Skeletal muscle cell (primary cell): ENCODE data around the gene KIAA1671.

Source experiments
- DNase-seq: peaks from one replicate; pipeline ENCODE4 v3.0.0-alpha.2; 2010; ENCODE audit warnings: low read depth
- H3K4me3 ChIP-seq: 2 replicates; pipeline ENCODE4 v1.5.1; 2011; ENCODE audit warnings: low read depth, mild to moderate bottlenecking, control low read depth, low read length, moderate library complexity

The KIAA1671 gene

DNA sequence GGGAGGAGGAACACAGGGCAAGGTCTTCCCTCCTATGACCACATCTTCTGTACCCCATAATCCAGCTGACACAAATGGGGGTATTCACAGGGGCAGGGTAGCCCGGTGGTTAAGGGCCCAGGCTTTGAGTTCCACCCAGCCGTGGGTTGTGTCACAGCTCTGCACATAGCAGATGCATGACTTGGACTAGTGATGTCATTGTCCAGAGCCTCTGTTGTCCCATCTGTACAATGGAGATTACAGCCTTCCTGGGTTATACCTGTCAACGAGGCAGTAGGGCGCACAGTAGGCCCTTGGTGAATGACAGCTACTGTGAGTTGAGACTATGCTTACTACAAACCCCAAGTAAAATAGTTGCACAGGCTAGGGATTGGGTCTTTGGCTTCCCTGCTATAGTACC is 147.9 kb downstream of the KIAA1671 start:
- H3K4me3 ChIP-seq, result no peak overlapping the region
- DNase-seq, result no peak

DNA sequence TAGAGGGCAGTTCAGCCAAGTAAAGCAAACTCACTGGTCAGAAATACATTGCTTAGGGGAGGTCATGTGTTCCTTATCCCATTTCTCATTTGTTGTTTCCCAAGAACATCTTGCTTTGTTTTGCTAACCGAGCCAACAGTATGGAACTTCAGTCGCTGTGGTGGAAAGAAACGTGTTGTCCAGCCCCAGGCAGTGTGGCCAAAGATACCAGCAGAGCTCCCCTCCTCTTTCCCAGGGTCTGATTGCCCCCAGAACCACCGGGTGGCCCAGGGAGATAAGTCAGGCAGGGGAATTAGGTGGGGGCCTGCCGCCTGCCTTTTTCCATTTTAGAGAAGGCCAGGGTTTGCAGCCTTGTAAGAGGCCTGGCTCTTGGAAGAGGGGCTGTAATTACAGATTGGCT is 148.4 kb downstream of the KIAA1671 start:
- DNase-seq, result no peak
- H3K4me3 ChIP-seq, result no peak overlapping the region

DNA sequence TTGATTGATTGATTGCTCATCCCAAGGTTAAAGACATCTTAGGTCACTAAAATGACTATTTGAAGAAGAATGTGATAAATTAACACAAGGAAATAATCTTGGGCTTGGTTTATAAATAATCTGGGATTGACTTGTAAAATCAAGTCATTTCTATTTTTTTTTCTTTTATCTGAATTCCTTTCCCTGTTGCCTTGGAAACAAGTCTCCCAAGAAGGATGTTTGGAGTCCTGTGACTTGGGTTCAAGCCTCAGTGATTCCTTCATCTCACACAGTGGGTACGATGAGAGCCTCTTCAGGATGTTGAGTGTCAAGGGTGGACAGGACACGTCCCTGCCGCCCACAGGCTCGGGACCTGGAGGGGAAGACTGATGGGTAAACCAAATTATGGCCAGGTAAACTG is 149.0 kb downstream of the KIAA1671 start:
- no peak overlapping the region for H3K4me3 ChIP-seq

DNA sequence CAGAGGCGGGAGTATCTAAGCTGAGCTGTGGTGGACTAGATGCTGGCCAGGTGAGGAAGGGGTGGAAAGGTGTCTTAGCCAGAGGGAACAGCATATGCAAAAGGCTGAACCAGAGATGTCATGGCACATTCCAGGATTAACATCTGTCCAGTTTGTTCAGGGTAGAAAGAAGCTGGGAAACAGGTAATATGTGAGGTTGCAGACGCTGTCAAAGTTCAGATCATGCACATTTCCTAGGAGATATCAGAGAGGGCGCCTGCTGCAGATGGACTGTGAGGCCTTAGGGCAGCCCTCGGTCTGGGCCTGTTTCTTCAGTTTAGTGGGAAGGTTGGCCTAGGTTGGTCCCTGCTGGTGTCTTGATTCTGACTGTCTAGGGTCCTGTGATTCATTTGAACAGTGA is 149.5 kb downstream of the KIAA1671 start:
- no peak overlapping the region for H3K4me3 ChIP-seq
- no peak for DNase-seq

More for the DNA sequence above, 149.0 kb downstream of the KIAA1671 start:
- no peak for DNase-seq

DNA sequence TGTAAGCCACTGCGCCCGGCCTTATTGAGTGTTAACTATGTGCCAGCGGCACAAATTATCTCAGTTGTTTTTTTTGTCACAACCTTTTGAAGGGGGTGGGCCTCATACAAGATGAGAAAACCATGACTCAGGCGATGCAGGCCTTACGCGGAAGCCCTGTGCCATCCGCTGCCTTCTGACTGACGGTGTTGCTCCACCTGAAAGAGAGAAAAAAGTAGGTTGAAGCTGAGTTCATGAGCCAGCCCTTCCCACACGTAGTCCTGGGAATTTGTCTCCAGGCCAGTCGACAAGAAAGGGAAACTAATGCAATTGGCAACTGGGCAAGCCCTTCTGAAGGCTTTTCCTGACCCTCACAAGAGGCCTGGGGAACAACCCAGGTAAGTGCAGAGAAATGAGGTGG is 150.2 kb downstream of the KIAA1671 start:
- no peak for DNase-seq
- H3K4me3 ChIP-seq, result no peak overlapping the region

DNA sequence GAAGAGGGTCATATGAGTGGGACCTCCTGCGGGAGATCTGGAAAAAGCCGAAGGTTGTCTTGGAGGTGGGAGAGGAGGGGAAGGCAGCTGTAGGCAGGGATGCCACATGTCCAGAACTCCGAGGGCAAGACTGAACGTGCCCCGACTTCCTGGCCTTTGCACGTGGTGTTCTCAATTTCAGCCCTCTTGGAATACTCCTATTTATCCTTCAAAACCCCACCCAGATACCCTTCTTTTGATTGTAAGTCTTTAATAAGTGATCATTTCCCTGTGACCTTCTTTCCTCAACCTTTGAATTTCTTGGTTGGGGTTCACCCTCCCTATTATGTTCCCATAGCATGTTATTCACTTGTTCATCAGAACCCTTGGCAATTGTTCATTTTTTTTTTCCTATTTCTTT is 151.9 kb downstream of the KIAA1671 start:
- no peak for DNase-seq
- no peak overlapping the region for H3K4me3 ChIP-seq

DNA sequence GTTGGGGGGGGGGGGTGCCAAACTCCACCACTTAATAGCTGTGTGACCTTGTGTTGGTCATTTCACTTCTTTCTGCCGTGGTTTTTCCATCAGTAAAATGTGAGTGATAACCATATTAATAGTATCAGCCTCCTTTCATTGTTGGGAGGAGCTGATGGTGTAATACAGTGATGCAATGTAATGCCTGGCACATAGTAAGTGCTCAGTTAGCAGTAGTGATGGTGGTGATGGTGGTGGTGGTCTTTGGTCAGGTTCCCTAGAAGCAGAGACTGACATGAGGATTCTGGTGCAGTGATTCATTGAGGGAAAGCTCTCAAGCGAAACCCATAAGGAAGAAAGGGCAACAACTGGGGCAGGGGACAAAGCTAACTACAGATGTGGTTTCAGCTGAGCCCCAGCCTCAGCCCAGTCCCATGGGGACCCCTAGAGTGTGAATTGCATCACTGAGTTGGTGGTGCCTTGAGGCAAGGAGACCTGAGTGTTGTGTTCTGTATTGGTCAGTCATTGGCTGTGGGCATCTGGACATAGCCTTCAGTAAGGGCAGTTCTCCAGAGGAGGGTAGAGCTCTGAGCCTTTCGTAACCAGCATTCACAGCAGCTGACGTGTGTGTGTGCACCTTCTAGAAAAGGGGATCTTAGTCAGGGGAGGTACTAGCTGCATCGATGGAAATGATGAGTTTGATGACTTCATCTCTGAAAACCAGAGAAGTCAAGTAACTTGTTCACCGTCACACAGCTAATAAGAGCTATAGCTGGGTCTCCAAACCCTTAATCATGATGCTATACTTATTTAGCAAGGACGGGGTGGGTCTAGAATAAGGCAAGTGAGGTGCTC is 153.5 kb downstream of the KIAA1671 start:
- no peak overlapping the region for H3K4me3 ChIP-seq
- DNase-seq, result no peak

DNA sequence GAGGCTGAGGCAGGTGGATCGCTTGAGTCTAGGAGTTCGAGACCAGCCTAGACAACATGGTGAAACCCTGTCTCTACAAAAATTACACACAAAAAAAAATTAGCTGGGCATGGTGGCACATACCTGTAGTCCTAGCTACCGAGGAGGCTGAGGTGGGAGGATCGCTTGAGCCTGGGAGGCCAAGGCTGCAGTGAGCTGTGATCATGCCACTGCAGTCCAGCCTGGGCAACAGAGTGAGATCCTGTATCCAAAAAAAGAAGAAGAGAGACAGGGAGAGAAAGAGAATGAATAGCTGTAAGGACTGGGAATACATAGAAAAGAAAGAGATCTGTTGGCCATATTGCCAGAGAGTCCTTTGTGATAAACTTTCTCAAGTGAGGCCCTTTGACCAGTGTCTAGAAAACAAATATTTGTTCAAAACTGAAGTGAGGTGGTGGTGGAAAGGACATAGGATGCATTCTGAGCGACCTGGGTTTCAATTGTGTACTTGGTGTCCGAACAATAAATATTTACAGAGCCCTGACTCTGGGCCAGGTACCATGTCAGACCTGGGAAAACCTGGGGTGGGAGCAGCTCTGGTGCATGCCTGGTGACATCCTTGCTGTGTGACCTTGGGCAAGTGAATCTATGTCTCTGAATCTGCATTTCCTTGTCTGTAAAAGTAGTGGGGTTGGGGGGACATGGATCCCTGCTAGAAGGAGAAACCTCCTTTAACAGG is 157.5 kb downstream of the KIAA1671 start:
- DNase-seq, result no peak
- no peak overlapping the region for H3K4me3 ChIP-seq

DNA sequence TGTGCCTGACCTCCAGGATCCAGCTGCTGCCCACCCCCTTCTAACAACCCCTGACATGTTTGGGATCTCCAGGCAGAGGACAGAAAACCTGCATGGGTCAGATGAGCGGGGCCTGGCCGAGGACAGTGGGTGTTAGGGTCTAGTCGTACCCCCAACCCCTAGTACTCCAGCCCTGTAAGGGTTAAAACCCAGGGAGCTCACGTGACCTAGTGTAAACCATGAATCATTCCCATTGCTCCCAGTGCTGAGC is 158.0 kb downstream of the KIAA1671 start:
- H3K4me3 ChIP-seq, result peak overlapping the region; percentile 48
- no peak for DNase-seq

DNA sequence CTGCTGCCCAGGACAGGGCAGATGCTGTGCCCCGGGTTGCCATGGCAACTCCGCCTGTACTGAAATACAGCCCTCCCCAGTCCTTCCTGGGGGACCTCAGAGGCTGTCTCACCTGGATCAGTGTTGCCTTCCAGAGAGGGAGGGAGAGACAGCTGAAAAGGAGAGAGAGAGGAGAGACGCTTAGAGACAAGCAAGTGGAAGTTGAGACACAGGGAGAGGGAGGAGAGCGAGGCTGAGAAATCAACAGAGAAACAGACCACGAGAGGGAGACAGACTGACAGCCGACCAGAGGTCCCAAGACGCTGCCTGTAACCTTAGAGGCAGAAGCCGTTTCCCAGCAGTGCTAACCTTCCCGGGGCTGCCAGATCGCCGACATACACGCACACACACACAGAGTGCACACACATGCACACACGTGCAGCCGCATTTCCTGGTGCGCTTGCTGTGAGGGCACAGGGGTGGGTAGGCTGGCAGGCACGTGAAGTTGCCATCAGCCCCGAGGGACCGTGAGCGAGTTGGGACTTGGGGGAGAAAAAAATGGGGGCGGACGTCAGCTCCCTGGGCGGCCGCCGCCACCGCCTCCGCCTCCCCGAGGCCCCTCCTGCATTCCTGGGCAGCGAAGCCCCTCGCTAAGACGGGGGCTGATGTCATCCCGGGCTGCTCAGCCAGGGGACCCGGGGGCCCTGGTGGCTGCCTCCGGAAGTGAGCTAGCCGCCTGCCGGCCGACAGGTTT is 158.5 kb downstream of the KIAA1671 start:
- H3K4me3 ChIP-seq, result peak overlapping the region; percentile 48
- peak; percentile 27 for DNase-seq

DNA sequence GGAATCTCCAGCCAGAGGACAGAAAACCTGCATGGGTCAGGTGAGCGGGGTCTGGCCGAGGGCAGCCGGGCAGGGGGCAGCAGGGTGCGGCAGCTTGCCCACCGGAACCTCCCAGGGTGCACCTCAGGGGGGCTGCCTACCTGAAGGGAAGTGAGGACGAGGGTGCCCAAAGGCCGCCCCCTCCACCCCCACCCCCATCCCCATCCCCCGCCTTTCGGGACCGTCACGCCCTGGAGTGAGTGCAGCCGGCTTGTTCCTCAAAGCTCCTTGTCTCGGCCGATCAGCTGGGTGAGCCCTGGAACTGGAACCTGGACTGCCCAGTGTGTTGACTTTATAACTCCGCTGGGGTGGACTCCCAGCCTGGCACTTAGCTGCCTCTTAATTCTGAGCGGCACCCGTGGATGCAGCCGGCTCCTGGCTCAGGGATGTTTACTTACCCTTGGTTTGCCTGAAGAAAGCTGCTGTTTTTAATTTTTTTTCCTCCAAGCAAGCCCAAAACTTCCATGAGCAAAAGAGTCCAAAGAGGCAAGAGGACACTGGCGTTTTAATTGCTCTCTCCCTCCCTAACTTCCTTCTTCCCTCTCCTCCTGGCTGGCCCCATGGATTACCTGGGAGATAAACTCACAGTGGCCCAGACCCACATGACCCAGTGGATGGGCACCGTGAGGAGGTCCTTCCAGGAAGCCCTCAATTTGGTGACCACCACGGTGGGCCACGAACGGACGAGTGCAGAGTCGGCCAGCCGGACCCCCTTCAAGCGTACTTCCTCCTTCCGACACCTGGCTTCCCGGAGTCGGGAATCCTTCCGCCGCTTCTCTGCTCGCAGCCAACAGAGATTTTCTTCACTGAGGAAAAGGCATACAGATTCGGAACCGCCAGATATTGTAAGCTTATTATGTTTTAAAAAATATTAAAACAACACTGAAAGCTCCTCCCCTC is 159.3 kb downstream of the KIAA1671 start:
- H3K4me3 ChIP-seq, result peak overlapping the region; percentile 48
- no peak for DNase-seq

DNA sequence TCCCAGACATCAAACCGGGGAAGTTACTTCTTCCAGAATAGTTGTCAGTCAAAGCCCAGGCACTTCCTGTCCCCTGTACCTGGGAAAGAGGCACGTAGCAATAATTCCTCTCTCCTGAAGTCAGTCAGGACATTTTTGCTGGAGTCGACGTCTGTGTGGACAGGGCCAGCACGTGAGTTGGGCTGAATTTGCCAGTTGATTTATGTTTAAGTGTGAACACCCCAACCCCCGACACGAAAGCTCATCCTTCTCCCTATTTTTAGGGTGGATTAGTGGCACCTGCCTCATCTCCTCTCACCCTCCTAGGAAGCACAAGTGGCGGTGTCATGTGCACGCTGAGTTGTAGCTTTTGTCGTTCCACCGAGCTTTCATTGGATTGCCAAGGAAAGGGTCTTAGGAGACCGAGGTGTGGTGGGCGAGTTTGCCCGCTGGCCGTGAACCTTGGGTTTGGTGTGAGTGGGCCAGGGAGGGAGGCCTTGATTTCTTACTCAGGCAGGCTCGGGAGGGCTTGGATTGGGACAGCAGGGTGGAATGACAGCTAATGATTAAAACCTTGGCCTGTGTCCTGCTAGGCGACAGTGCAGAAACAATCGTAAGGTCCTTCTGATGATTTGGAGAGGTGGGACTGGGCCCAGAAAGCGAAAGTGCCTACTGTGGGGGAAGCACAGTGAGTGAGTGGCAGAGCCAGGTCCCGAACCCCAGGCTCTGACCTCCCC is 160.2 kb downstream of the KIAA1671 start:
- no peak overlapping the region for H3K4me3 ChIP-seq
- no peak for DNase-seq

DNA sequence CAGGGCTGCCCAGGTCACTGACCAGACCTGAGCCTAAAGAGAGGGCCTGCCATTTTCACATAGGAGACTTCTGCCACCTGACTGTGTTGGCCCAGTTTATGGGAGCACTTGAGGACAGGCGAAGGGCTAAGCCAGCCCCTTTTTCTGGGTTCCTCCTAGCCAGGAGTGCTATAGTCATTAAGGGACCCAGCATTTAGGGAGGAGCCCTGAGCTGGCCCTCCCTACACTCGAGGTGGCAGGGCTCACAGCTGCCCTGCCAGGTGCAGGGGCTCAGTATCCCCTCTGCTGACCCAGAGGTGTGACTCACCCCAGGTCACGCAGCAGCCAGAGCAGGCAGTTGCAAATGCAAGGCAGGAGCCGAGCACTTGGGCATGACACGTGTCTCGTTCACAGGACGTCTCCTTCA is 160.8 kb downstream of the KIAA1671 start:
- DNase-seq, result no peak
- no peak overlapping the region for H3K4me3 ChIP-seq

DNA sequence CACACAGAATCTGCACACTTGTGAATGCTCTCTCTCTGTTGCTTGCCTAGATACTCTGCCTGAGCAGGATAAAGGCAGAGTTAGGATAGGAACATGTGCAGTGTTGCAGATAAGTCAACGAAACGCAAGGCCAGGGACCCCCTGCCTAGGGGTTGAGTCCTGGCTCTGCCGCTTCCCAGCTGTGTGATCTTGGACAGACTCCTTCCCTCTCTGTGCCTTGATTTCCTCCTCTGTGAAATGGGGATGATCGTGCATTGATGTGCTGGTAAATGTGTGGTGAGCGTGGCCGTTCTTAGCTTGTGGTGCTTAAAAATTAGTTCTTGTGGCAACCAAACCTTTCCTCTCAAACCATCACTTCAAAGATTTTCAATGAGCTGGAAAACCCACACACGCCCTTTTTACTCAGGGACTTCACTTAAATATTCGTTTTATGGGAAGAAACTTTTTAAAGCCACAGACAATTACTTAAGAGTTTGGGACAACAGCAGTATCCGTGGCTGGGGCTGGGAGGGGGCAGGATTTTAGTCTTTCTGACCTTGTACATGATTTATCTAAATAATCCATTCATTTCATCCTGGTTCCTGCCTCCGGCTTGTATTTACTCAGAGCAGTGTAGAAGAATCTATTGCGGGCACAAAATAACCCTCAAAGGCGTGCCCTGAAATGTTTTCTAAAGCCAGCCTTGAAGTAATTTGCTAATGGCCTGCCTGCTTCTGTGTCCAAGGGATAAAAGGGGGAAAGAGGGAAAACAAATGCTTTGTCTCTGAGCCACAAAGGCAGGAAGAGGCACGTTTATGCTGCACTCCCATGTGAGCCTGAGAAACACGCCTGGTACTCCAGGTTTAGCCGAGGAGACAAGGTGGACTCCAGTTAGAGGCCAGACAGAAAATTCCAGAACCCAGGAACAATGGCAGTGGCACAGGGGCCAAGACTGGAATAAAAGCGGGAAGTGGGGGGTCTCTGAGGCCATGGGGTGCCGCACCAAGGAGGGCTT is 162.2 kb downstream of the KIAA1671 start:
- no peak for DNase-seq
- no peak overlapping the region for H3K4me3 ChIP-seq

DNA sequence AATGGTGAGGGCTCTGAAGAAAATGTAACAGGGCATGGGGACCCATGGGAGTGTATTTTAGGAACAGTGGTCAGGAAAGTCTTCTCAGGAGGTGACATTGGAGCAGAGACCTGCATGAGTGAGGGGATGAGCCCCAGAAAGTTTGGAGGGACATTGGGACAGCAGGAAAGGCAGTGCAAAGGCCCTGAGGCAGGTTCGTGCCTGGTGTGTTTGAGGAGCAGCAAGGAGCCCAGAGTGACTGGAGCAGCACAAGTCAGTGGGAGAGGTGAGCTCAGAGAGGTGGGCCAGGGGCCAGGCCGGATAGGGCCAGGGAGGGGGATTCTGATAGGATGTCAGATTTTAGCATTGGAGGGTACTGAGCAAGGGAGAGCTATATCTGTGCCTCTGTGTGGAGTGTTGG is 167.1 kb downstream of the KIAA1671 start:
- DNase-seq, result no peak
- no peak overlapping the region for H3K4me3 ChIP-seq

DNA sequence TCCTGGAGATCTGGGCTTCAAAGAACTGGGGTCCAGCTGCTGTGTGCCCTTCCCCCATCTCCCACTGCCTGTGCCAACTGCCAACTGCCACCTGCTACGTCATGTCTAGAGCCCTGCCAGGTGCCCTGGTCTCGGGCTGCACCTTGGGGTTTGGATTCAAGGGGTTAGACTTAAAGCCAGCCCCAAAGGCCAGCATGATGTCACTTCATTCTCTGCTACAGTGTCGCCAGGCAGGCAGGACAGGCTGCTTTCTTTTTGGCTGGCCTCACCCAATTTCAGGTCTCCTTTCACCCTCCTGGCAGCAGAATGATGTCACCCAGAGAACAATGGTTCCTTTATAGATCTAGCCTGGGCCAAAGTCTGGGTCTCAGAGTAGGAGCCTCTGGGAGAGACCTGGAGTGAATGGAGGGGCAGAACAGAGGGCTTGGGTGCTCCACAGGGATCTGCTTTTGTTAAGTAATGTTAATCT is 167.6 kb downstream of the KIAA1671 start:
- no peak for DNase-seq
- H3K4me3 ChIP-seq, result no peak overlapping the region

DNA sequence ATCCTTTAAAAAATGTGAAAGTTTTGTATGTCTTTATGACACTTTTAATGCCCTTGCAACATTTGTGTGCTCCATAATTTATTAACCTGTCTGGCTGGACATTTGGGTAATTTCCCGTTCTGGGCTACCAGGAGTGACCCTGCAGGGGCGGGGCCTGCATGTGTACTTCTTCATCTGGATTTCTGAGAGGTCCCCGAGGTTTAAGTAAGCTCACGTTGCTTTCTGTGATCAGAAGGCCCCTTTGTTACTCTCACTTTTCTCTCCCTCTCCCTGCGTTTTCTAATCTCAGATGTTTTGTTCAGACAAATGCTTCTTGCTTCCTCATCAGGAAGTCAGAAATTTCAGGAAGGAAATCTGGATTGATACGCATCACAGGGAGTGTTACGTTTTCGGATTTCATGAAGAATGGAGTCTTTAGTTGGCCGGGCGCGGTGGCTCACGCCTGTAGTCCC is 168.3 kb downstream of the KIAA1671 start:
- H3K4me3 ChIP-seq, result no peak overlapping the region
- DNase-seq, result no peak
